Measurements from ENCODE around the gene TLE3.

TLE3 gene

GRCh38 chr15:70082281-70082900 is 15.3 kb downstream of the TLE3 start:
- DNase-seq = no peak

GRCh38 chr15:70081612-70082011 is 16.1 kb downstream of the TLE3 start:
- DNase-seq = no peak

GRCh38 chr15:70080347-70080746 is 17.4 kb downstream of the TLE3 start:
- DNase-seq = no peak

- DNase-seq = no peak
Observed at GRCh38 chr15:70079888-70080287, 17.8 kb downstream of the TLE3 start.

GRCh38 chr15:70078578-70079417 is 18.9 kb downstream of the TLE3 start:
- no peak for DNase-seq

GRCh38 chr15:70077188-70078147 is 20.2 kb downstream of the TLE3 start:
- DNase-seq = no peak

- DNase-seq = no peak
Observed at GRCh38 chr15:70074380-70074779, 23.3 kb downstream of the TLE3 start.

- no peak for DNase-seq
Observed at GRCh38 chr15:70072479-70072878, 25.2 kb downstream of the TLE3 start.

- no peak for DNase-seq
Observed at GRCh38 chr15:70071799-70072198, 25.9 kb downstream of the TLE3 start.

- DNase-seq = no peak
Observed at GRCh38 chr15:70069716-70070115, 28.0 kb downstream of the TLE3 start.

- no peak for DNase-seq
Observed at GRCh38 chr15:70068783-70069565, 28.7 kb downstream of the TLE3 start.

GRCh38 chr15:70067681-70068080 is 30.0 kb downstream of the TLE3 start:
- no peak for DNase-seq

- DNase-seq = no peak
Observed at GRCh38 chr15:70067011-70067410, 30.7 kb downstream of the TLE3 start.

GRCh38 chr15:70066447-70066846 is 31.3 kb downstream of the TLE3 start:
- DNase-seq = no peak

- no peak for DNase-seq
Observed at GRCh38 chr15:70066004-70066403, 31.7 kb downstream of the TLE3 start.

- DNase-seq = no peak
Observed at GRCh38 chr15:70065006-70065722, 32.6 kb downstream of the TLE3 start.

- no peak for DNase-seq
Observed at GRCh38 chr15:70064441-70064840, 33.3 kb downstream of the TLE3 start.

- no peak for DNase-seq
Observed at GRCh38 chr15:70063980-70064379, 33.7 kb downstream of the TLE3 start.

- no peak for DNase-seq
Observed at GRCh38 chr15:70063261-70063925, 34.3 kb downstream of the TLE3 start.

- peak; percentile 55 for DNase-seq
Observed at GRCh38 chr15:70062321-70062956, 35.3 kb downstream of the TLE3 start.

Data from NCI-H510A (cell line).